Effector memory CD4-positive, alpha-beta T cell (primary cell): ENCODE results near the gene ASPDH.

Experiments used
- DNase-seq, 3 donors: peaks; one replicate each; pipeline ENCODE4 v3.0.0-alpha.2; 2020
- H3K27ac ChIP-seq: 2 replicates; pipeline ENCODE4 v1.7.0; 2013; ENCODE audit warnings: mild to moderate bottlenecking, low read length, moderate library complexity; ENCODE audit not compliant: insufficient read depth, poor library complexity, severe bottlenecking
- H3K27me3 ChIP-seq: replicated peaks from 2 replicates; pipeline ENCODE4 v1.7.0; 2013; ENCODE audit warnings: mild to moderate bottlenecking, low read length; ENCODE audit not compliant: insufficient read depth, control insufficient read depth, poor library complexity, severe bottlenecking
- H3K36me3 ChIP-seq: 2 replicates; pipeline ENCODE4 v1.7.0; 2013; ENCODE audit warnings: mild to moderate bottlenecking, low read length, moderate library complexity; ENCODE audit not compliant: control insufficient read depth, insufficient read depth
- H3K4me1 ChIP-seq: 2 replicates; pipeline ENCODE4 v1.7.0; 2013; ENCODE audit warnings: low read length, mild to moderate bottlenecking; ENCODE audit not compliant: control insufficient read depth, insufficient read depth, poor library complexity, severe bottlenecking
- H3K4me3 ChIP-seq: 2 replicates; pipeline ENCODE4 v1.7.0; 2013; ENCODE audit warnings: low read length, low read depth, mild to moderate bottlenecking; ENCODE audit not compliant: insufficient read depth, poor library complexity, severe bottlenecking
- H3K9me3 ChIP-seq: 2 replicates; pipeline ENCODE4 v1.7.0; 2013; ENCODE audit warnings: mild to moderate bottlenecking, low read length, moderate library complexity; ENCODE audit not compliant: control insufficient read depth

ASPDH gene

DNA sequence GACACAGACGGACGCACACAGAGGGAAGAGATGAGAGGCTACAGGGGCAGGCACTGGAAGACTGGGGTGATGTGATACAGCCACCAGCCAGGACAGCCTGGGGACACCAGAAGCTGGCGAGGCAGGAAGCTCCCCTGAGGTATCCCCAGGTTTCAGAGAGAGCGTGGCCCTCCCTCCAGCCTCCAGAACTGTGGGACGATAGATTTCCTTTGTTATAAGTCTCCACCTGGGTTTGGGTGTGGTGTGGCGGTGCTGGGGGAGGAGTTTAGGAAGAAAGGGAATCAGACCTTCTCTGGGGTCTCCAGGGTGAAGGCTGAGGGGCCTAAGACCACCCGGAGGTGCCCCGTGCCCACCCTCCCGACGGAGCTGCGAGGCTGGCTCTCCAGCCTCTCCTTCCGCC lies 2.7 kb upstream of the ASPDH start:
- Histone ChIP-seq H3K9me3 (no peaks in the 10 kb centered on the region), H3K4me3 (no peak overlapping the region), H3K4me1 (no peaks in the 10 kb centered on the region), H3K27me3 (no peaks in the 10 kb centered on the region), H3K36me3 (no peaks in the 10 kb centered on the region), H3K27ac (no peak overlapping the region)
- no peak for DNase-seq

DNA sequence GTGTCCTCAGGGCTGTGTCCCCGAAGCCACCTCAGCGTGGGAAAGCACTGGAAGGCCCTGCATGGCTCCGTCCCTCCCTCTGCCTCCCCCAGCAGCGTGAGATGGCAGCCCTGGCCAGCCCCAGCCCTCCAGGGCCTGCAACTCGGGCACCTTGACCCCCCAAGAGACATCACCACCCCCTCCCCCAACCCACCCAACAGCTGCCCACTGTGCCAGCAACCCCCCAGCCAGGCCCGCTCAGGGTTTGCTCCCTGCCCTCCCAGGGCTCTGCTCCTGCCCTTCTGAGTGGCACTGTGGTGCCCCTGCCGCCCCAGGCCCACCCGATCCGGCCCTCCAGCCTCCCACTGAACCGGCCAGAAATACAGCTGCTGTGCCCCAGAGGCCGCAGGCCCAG lies 1.5 kb upstream of the ASPDH start:
- DNase-seq: no peak
- no peaks in the 10 kb centered on the region for H3K9me3 ChIP-seq
- H3K4me3 ChIP-seq: no peak overlapping the region
- no peaks in the 10 kb centered on the region for H3K36me3 ChIP-seq
- H3K27ac ChIP-seq: no peak overlapping the region
- H3K4me1 ChIP-seq: peaks cover 12% of the 10 kb centered on the region
- no peaks in the 10 kb centered on the region for H3K27me3 ChIP-seq

DNA sequence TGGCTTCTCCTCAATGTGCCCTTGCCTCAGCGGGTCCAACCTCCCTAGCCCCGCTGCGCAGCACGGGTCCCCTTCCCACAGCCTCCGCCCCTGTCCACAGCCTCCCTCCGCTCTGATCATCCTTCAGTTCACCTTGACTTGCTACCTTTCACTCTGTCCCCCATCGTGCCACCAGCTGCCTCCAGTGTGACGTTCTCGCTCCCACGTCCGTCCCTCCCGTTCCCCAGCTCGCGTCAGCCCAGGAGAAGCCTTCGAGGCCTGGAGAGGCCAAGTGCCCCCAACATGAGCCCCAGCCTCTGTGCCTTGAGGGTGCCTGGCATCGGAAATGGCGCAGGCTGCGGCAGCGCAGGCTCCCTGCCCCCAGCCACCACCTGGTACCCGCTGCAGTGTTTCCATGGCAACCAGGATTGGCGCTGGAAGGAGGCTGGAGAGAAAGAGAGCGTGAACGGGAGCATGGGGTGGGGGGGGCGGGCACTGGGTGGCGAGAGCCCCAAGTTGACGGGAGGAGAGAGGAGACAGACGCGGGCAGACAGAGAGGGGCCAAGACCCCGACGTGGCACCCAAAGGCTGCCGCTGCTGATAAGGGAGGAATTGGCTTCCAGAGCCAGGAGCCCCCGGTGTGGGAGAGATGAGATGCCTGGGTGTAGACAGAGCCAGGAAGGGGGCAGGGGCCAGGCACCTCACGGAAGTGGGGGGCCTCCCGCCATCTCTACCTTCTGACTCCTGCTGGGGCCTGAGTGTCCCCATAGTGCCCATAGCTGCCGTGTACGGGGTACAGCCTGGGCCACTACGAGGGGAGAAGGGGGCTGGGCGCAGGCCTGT lies 844 bp upstream of the ASPDH start:
- Histone ChIP-seq H3K27me3 (no peaks in the 10 kb centered on the region), H3K4me3 (no peak overlapping the region), H3K9me3 (no peaks in the 10 kb centered on the region), H3K4me1 (peaks cover 12% of the 10 kb centered on the region), H3K36me3 (no peaks in the 10 kb centered on the region), H3K27ac (no peak overlapping the region)
- DNase-seq: no peak

DNA sequence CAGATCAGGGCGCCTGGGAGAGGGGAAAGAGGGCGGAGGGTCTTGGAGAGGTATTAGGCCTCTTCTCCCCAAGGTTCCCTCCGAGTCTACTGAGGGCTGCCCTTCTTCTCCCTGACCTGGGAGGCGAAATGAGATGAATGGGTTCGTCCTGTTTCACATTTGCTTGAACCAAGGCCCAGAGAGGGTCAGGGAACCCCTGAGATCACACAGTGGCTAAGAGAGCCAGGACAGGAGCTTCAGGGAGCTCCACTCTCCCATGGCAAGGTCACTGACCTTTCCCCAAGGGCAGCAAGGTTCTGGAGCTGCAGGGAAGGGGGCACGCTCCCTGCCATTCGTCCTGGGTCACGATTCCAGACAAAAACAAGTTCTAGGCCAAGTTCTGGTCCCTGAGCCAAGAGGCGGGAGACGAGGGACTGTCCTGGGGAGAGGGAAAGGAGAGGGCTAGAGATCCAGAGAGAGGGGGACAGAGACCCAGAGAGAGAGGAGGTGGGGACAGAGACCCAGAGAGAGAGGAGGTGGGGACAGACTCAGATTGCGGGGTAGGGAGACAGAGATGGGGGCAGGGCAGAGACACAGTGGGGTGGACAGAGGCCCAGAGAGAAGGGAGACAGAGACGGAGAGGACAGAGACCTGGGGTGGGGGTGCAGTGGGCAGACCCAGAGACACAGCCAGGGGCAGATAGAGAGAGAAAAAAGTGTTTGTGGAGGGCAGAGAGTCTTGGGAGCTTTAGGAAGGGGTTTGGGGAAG lies 541 bp downstream of the ASPDH start:
- H3K4me1 ChIP-seq: peaks cover 12% of the 10 kb centered on the region
- no peaks in the 10 kb centered on the region for H3K36me3 ChIP-seq
- DNase-seq: no peak
- no peak overlapping the region for H3K4me3 ChIP-seq
- H3K27ac ChIP-seq: no peak overlapping the region
- H3K9me3 ChIP-seq: no peaks in the 10 kb centered on the region
- no peaks in the 10 kb centered on the region for H3K27me3 ChIP-seq

DNA sequence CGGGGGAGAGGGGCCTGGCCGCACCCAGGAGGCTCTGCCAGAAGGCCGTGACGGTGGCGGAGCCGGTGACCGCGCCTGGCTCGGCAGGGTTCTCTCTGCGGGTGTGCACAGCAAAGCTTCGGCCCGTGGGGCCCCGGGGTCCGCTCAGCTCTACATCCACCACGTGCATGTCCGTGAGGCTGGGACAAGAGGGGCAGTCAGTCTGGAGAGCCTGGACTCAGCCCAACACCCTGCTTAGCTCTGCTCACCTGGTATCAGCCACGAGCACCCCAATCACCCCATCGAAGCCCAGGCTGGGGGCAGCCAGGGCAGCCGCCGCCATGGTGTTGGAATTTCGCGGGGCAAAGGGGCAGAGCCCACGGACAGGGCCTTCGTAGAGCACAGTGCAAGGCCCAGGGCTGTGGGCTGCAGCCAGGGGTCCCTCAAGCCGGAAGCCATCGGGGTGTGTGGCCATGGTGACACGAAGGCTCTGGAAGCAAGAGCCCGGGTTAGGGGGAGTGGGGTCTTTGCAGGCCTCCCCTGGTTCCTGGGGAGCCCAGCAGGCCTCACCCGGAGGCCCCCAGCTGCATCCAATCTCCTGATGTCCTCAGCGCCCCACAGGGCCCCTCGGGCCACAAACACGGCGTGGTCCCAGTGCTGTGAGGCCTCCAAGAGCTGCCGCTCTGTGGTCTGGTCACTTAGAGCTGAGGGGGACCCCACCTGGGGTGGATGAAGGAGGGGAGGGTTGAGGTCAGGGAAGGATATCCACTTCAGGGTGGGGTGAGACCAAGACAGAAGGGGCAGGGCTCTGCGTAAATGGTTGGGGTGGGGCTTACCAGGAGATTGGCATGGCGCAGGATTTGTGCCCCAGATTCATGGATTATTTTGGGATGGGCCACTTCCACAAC lies 1.4 kb downstream of the ASPDH start:
- H3K36me3 ChIP-seq: no peaks in the 10 kb centered on the region
- peaks cover 12% of the 10 kb centered on the region for H3K4me1 ChIP-seq
- no peak for DNase-seq
- H3K9me3 ChIP-seq: no peaks in the 10 kb centered on the region
- H3K27me3 ChIP-seq: no peaks in the 10 kb centered on the region
- no peak overlapping the region for H3K4me3 ChIP-seq
- no peak overlapping the region for H3K27ac ChIP-seq

DNA sequence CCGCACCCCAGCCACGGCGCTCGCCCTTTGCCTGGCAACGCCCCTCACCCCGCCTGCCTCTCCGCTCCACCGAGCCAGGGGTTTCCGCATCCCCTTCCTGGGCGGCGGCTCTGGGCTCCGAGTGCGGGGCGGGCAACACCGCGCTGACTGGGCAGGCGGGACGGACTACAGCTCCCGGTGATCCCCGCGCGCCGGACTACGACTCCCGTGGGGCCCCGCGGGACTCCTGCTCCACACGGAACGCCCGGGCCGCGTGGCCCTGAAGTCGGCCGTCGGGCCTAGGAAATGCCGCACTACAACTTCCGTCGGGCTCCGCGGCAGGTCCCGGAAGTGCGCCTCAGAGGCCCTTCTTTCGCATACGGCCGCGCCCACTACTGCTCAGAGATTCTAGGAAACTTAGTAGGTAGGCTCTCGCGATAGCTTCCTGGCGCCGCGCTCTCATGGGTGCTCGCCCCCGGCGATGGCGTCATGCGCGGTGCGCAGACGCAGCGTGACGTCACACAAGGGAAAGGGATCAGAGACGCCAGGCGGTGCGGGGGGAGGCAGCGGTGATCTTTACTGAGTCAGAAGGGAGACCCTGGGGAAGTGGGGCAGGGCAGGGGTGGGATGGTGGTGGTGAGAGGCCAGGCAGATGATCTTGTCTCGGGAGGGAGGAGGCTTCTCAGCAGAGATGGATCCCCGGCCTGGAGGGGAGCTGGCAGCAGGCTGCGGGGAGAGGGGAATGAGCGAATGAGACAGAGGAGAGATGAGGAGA lies 2.5 kb downstream of the ASPDH start, which contains the start of gene JOSD2:
Gene JOSD2, minus strand, starts transcription at position 123 of the 754 bp plus-strand sequence. CDS start 760 bp downstream, outside the sequence.
- Histone ChIP-seq H3K27me3 (no peaks in the 10 kb centered on the region), H3K9me3 (no peaks in the 10 kb centered on the region), H3K36me3 (no peaks in the 10 kb centered on the region), H3K4me3 (peak within 1 kb of the TSS; percentile 52), H3K4me1 (peaks cover 12% of the 10 kb centered on the region), H3K27ac (peak within 1 kb of the TSS; percentile 81)
- DNase-seq: peak; percentile 94 to 96 (median 95)

DNA sequence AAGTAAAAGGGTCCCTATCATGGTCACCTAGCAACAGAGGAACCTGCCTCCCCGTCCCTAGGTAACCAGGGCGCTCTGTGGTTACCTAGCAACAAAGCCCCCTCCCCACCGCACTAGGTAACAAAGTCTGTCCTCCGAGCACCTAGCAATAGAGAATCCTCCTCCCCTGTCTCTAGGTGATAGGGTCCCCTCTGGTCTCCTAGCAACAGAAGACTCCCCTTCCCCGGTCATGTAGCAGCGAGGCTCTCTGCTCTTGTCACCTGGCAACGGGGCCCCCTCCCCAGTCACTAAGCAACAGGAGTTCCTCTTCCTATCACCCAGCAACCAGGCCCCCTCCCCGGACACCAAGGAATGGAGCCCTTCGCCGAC lies 3.0 kb downstream of the ASPDH start:
- H3K9me3 ChIP-seq: no peaks in the 10 kb centered on the region
- no peak for DNase-seq
- H3K4me3 ChIP-seq: peak overlapping the region; percentile 52

DNA sequence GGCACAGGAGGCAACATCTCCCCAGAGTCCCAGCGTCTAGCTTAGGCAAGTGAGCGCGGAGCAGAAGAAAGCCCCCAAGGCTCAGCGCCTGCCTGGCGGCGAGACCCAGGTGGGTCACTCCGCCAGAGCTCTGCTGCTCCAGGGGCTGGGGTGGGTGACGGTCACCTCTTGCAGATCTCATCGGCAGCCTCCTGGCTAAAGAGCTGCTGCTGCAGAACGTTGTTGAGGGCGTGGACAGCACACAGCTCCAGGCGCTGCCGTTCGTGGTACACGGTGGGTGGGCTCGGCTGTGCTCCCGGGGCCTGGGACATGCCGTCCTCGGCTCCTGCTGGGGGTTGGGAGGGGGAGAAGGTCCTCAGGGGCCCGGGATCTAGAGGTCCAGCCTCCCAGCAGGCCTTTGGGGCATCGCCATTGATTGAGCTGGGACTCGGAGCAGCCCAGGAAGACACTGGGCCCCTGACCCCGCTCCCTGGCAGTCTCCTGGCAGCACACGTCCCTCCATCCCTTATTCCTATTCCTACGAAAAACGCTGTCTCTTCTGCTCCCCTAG lies 3.5 kb downstream of the ASPDH start:
- H3K4me3 ChIP-seq: peak overlapping the region; percentile 52
- no peak for DNase-seq
- no peaks in the 10 kb centered on the region for H3K27me3 ChIP-seq
- peaks cover 12% of the 10 kb centered on the region for H3K4me1 ChIP-seq
- H3K27ac ChIP-seq: peak overlapping the region; percentile 81
- H3K36me3 ChIP-seq: no peaks in the 10 kb centered on the region
- no peaks in the 10 kb centered on the region for H3K9me3 ChIP-seq

More for the DNA sequence above, 3.0 kb downstream of the ASPDH start:
- H3K27me3 ChIP-seq: no peaks in the 10 kb centered on the region
- peaks cover 12% of the 10 kb centered on the region for H3K4me1 ChIP-seq
- H3K36me3 ChIP-seq: no peaks in the 10 kb centered on the region
- H3K27ac ChIP-seq: peak overlapping the region; percentile 81

DNA sequence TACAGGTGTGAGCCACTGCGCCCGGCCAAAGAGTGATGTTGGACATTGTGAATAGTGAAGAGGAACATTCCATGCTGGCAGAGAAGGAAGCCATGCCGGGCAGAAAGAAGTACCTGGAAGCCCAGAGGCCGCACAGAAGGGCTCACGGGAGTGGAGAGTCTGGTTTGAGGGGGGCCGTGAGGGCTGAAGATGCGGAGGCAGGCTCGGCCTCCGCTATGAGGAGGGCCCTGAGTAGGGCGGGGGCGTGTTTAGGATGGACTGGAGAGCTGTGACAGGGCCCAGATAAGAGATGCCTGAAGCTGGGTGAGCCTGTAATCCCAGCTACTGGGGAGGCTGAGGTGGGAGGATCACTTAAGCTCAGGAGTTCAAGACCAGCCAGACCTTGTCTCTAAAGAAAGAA lies 4.3 kb downstream of the ASPDH start:
- Histone ChIP-seq H3K4me1 (peaks cover 12% of the 10 kb centered on the region), H3K4me3 (no peak overlapping the region), H3K27ac (no peak overlapping the region), H3K9me3 (no peaks in the 10 kb centered on the region), H3K27me3 (no peaks in the 10 kb centered on the region), H3K36me3 (no peaks in the 10 kb centered on the region)
- no peak for DNase-seq
